ENCODE results near the gene UNC119.
"Not testable (repeated sequence)": the region's sequence is repeated elsewhere in the genome, so short reads cannot be mapped to it uniquely, and the experiment has no call there.

UNC119 gene

DNA sequence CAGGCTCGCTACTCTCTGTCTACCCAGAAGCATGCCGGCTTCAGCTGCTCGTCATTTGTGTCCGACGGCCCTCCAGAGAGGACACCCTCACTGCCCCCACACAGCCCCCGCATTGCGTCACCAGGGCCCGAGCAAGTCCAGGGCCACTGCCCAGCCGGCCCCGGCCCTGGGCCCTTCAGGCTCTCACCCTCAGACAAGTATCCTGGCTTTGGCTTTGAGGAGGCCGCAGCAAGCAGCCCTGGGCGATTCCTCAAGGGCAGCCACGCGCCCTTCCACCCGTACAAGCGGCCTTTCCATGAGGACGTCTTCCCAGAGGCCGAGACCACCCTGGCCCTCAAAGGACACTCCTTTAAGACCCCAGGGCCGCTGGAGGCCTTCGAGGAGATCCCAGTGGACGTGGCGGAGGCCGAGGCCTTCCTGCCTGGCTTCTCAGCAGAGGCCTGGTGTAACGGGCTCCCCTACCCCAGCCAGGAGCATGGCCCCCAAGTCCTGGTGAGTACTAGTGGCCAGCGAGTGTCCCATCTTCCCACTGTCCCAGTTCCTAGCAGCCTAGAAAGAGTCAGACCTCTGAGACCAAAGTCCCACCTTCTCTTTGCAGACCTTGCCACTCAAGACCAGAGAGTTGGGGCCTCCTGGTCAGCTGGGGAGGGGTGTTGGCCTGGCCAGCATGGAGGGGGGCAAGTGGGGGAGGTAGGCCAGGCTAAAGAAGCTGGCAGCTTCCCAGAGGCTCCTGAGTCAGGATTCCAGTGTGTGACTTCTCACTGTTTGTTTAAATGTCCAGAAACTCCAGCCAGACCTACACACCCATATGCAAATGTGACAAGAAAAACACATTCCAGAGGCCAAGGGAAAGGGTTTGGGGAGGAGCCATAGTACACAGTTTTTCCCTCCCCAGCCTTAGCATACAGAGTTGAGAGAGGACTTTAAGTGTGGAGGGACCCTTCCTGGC lies 27.7 kb downstream of the UNC119 start:
- in situ Hi-C loops (cut with HindIII; ENCODE audit: low sequenced_read_pairs) = no loop called here

DNA sequence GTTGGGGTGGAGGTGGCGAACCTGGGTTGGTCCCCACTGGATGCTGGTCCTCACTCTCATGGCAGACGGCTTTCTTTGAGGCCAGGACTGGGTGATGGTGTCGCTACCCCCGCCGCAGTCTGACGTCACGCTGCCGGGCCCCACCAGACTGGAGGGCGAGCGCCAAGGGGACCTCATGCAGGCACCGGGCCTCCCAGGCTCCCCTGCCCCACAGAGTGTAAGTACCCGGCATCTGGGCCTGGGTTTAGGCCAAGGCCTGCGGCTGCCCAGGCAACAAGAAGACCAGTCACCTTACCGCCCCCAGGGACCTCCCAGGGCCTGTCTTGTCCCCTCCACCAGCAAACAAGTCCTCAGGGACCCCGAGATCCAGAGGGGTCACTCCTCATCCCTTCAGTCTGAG lies 28.5 kb downstream of the UNC119 start:
- in situ Hi-C loops (cut with HindIII; ENCODE audit: low sequenced_read_pairs) = no loop called here

DNA sequence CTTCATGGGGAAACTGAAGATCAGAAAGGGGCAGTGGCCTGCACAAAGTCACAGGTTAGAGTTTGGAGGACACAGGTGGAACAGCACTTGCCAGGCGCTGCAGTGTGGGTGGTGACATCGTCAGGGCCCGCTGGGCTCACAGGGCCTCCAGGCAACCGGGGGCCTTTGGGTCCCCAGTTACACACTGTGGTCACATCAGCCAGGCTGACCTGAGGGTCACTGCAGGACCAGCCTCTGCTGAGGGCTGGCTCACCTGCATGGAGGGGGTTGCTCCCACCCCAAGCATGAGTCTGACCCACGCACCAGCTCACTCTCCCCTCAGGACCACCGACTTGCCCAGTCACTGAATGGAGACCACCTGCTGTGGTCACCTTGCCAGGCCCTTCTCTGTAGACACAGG lies 29.2 kb downstream of the UNC119 start:
- in situ Hi-C loops (cut with HindIII; ENCODE audit: low sequenced_read_pairs) = no loop called here

DNA sequence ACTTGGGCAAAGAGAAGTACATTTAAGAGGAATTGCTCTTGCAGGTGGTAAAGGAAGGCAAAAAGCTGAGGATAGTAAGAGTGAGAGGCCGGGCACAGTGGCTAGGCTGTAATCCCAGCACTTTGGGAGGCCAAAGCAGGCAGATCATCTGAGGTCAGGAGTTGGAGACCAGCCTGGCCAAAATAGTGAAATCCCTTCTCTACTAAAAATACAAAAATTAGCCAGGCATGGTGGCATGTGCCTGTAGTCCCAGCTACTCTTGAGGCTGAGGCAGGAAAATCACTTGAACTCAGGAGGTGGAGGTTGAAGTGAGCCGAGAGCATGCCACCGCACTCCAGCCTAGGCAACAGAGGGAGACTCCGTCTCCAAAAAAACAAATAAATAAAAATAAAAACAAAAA lies 30.1 kb downstream of the UNC119 start:
- in situ Hi-C loops (cut with HindIII; ENCODE audit: low sequenced_read_pairs) = not testable (repeated sequence)

DNA sequence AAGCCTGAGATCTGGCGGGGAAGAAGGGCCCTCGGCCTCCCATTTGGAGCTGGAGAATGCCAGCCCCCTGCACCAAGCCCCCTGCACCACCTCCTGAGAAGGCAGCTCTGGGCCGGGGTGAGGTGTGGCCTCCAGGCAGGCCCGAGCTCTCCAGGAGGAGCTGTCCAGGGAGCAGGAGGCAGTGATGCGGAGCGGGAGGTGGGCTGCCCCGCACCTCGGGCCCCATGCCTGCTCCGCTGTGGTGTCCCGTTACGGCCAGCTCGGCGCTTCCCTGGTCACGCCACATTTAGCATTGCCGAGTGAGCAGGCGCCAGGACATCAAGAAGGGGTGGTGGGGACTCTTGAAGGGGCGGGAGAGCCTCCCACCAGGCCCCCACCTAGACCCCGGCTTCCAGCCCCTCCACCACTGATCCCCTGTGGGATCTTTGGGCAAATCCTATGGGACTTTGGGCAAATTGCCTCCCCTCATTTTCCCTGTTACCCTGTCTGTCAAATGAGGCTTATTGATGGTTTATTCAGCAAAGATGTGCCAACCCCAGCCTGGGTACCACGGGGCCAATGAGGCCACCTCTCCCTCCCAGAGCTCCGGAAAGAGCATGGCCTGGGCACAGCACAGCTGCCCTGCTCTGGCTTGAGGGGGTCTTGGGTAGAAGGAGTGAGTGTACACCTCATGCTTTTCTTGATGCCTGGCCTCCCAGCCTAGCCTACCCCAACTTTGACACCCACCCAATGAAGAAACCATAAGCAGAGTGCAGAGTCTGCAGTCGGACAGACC lies 30.9 kb downstream of the UNC119 start:
- in situ Hi-C loops (cut with HindIII; ENCODE audit: low sequenced_read_pairs) = no loop called here

DNA sequence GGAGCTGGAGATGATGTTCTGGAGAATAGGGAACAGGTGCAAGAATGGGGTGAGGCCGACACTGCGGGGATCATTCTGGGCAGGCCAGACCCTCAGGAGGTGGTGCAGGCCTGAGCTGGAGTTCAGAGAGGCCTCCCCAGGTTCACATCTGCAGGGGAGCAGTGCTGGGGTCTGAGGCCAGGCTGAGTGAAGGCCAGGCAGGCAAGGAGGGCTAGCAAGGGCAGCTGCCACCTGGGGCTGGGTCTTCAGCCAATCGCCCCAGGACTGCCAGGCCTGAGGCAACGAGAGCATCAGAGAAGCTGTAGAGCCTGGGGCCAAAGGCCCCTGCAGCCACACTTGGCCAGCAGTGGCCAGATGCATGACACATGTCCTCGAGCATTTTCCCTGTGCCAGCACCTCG lies 31.7 kb downstream of the UNC119 start:
- in situ Hi-C loops (cut with HindIII; ENCODE audit: low sequenced_read_pairs) = no loop called here

DNA sequence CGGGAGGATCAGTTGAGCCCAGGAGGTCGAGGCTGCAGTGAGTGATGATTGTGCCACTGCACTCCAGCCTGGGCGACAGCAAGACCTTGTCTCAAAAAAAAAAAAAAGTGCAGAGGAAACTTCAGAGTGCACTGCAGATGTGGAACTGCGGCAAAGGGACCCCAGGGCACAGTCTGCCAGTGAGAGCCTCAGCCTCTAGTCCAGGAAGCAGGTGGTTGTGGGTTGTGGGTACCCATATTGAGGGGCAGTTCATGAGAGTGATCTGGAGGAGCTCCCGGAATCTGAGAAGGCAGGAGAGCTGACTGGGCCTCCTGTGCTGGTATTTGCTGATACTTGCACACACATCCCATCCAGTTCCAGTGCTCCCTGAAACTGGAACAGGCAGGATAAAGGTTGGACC lies 33.2 kb downstream of the UNC119 start:
- in situ Hi-C loops (cut with HindIII; ENCODE audit: low sequenced_read_pairs) = no loop called here

DNA sequence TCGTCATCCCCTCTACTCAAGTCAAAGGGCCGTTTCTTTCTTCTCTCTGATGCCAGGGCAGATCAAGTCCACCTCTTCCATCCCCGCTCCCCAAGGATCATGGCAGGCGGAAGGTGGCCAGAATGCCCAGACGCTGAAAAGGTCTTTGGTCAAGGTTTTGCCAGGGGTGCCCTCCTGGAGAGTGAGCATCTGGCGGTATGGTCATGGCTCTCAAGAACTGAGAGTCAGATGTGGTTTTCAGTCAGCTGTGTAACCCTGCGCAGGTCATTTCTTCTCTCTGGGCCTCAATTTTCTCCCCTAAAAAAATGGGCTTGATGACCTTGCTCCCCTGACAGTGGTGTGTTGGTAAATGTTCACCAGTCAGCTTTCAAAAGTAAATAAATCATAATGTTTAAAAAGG lies 33.8 kb downstream of the UNC119 start:
- in situ Hi-C loops (cut with HindIII; ENCODE audit: low sequenced_read_pairs) = no loop called here

DNA sequence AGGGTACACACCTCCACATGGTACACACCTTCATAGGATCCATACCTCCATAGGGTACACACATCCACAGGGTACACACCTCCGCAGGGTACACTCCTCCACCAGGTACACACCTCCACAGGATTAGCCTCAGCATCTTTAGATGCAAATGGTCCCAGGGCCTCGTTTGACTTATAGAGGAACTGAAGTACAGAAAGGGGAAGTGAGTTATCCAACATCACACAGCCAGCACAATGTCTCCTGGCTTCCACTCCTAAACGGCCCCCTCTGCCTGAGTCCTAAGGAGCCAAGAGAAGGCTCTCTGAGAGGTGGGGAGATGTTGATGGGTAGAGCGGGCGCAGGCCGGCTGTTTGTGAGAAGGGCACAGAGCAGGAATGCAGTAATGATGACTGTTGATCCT lies 34.3 kb downstream of the UNC119 start:
- in situ Hi-C loops (cut with HindIII; ENCODE audit: low sequenced_read_pairs) = no loop called here

DNA sequence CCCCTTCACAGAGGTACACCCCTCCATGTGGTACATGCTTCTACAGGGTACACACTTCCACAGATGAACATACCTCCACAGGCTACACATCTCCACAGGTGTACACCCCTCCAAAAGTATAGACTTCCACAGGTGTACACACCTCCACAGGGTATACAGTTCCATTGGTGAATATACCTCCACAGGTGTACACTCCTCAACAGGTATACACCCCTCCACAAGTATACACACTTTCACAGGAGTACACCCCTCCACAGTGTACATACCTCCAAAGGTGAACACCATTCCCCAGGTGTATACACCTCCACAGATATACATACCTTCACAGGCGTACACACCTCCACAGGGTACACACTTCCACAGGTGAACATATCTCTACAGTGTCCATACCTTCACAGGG lies 36.9 kb downstream of the UNC119 start:
- in situ Hi-C loops (cut with HindIII; ENCODE audit: low sequenced_read_pairs) = no loop called here

DNA sequence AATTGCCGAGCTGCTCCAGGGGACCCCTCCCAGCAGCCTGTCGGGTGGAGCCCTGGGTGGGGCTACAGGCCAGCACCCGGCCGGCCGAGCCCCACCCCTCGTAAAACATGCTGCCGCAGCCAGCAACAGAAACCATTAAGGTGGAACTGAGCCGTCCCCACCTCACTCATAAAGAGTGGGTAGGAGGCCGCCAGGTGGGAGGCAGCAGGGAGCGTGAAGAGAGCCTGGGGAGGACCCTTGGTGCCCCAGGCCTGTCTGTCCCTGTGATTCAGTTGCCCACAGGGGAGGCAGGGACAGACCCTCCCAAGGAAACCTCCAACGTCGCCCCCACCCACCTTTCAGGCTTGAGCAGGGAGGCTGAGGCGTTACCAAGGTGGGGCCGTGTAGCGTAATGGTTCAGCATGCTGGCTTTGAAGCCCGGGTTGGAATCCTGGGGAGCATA lies 37.8 kb downstream of the UNC119 start:
- in situ Hi-C loops (cut with HindIII; ENCODE audit: low sequenced_read_pairs) = loop anchor here (5.0 kb wide), 3 partner anchors 33 to 78 kb away; no protein-coding TSS in a partner anchor

DNA sequence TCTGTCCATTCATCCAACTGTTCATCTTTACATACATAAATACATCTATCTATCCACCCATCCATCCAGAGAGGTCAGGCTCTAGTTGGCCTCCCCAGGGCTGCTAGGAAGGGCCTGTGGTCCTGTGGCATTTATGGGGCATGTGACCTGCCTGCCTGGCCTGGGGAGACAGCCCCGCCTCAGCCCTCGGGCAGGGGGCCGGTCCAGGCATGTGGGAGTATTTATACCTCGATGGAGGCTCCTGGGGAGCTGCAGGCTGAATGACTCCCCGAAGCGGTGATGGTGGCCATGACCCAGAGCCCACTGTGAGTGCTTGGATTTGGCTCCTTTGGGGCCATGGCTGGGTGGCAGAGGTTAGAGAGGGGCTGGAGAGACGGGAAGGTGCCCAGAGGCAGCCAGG lies 38.9 kb downstream of the UNC119 start:
- in situ Hi-C loops (cut with HindIII; ENCODE audit: low sequenced_read_pairs) = loop anchor here (5.0 kb wide), 3 partner anchors 34 to 79 kb away; no protein-coding TSS in a partner anchor

DNA sequence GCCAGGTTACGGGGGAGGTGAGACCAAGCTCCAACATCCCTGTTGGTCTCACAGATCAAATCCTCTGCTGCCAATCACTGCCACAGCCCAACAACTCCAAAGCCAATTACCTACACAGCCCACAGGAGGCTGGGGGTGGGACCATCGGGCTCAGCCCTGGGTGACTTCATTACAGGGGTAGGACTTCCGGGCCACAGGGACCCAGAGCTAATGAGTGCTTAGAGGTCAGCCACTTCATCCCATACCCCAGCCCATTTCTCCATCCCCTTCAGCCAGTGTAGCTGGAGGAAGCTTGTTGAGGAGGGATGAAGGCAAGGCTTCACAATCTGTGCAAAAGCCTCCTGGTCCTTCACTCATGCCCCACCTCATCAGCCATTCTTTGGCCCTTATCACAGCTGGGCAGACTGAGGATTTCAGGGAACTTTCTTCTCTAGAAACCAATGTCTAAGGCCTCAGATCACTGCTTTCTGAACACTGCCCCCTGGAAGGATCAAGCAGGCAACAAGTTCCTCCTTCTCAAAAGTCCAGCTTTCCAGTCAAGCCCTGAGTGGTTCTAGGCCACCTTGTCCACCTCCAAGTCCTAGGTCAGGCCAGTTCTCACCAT lies 40.5 kb downstream of the UNC119 start:
- in situ Hi-C loops (cut with HindIII; ENCODE audit: low sequenced_read_pairs) = loop anchor here (5.0 kb wide), 3 partner anchors 35 to 80 kb away; no protein-coding TSS in a partner anchor

DNA sequence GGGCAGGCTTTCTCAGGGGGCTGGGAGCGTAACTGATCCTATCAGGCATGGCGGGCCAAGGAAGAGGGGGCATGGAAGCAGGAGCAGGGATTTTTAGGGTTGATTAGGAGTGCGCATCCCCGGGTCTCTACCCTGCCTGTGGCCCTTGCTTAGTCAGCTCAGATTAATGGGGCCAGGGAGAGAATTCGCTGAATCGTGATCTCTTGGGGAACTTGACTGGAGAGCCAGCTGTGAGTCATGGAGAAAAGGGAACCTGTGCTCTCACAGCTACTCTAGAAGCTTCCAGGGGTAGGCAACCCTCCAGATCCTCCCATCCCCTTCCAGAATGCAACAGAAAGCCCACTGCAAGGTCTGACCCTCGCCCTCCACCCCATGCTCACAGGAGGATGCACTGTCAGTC lies 42.6 kb downstream of the UNC119 start:
- in situ Hi-C loops (cut with HindIII; ENCODE audit: low sequenced_read_pairs) = loop anchor here (5.0 kb wide), 3 partner anchors 38 to 83 kb away; no protein-coding TSS in a partner anchor

DNA sequence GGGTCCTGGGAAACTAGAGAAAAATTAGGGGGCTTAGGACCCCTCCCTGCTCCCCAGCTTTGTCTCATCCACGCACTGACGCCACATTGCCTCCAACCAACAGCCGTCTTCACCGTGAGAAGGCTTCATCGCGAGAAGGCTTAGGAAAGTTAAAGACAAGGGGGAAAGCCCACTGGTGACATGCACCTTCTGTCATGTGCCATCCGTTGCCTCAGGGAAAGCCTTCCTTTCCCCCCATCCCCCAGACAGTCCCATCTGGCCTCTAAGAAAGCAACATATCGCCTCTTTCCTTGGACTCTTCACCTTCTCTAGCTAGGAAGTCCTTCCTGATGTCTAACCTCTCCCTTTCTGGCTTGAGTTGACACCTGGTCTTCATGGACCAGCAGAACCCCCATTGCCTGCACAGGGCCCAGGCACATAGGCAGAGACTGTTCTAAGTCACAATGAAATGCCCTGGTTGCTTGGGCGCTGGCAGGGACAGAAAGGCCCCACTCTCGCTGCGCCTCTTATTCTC lies 44.2 kb downstream of the UNC119 start:
- in situ Hi-C loops (cut with HindIII; ENCODE audit: low sequenced_read_pairs) = no loop called here

DNA sequence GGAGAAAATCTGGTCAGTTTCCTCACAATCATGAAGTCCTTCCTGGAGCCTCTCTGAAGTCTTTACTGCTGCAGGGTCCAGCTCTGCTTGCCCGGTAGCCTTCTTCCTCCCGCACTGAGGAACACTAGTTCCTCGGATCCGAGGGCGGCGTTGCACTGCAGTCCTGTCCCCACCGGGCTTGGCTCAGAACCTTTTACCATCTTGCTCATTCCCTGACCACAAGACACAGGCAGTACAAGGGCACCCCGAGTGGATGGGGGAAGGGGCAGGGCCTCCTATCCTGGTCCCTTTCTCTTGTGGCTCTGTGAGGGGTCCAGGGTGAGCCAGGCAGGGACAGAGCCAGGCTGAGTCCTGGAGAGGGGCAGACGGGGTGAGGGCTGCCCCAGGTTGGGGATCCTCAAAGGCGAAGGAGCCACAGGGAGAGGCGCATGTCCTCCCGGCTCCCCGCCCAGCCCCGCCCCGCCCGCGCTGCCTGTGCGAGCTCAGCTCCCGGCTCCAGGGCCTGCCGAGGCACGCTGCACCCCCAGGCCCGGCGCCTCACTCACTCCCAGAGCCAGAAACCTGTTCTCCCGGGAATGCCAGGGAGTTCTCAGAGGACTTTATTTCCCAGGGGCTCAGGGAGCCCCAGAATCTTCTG lies 44.7 kb downstream of the UNC119 start:
- in situ Hi-C loops (cut with HindIII; ENCODE audit: low sequenced_read_pairs) = no loop called here

DNA sequence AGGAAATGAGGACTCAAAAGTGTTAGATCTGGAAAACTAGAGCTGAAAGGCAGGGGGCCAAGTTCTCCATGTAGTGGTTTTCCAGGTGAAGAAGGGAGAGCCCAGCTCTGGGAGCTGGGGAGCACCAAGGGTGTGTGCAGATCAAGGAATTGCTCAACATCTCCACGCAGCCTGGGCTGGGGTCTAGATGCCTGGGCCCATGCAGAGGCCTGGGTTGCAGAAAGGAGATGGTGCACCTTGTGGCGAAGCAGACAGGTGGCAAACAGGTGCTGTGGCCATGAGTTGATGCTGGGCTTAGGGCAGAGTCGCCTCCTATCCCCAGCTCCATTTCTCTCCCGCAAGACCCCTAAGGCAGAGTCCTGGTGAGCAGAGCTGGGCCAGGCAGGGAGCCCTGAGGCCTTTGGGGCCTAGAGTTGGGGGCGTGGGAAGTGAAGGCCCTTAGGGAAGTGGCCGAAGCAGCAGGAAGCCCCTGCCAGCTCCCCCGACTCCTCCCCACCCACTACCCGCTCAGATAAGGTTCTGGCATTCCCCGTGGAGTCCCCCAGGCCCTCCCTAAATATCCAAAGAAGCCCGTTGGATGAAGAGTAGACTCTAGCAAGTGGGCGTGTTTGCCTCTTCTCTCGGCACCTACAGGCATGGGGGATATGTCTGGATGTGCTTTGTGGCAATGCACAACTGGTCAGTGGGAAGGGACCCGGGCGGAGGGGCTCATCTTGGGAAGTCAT lies 45.5 kb downstream of the UNC119 start:
- in situ Hi-C loops (cut with HindIII; ENCODE audit: low sequenced_read_pairs) = no loop called here

DNA sequence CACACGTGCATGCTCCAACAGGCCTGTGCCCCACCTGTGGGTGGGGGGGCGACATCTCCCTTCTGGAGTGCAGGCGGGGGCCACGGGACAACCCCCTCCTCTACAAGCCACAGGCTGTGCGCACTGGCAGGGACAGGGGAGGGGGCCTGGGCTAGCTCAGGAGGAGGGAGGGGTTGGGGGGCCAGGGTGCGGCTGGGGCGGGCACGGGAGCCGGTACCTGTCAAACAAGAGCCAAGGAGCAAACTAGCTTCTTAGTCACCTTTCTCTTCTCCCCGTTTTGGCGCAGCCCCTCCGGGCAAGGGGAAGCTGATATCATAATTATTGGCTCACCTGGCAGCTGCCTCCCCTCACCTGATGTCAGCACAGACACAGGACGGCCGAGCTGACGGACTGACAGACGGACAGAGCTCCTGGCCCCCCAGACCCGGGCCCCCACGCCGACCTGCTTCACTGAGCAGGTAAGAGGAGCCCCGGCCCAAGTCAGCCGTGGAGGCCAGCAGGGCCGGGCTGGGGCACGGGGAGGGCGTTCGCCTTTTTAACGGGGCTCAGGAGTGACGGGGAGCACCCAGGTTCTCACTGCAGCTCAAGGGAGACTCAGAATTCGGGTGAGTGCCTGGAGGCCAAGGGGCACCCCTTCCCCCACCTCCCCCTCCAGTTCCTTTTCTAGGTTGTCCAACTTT lies 46.3 kb downstream of the UNC119 start, which contains the start of gene FOXN1:
Gene FOXN1 (plus strand): TSS at position 363 of the 680 bp plus-strand sequence. CDS start 17,622 bp downstream, outside the sequence.
- in situ Hi-C loops (cut with HindIII; ENCODE audit: low sequenced_read_pairs) = no loop called here

DNA sequence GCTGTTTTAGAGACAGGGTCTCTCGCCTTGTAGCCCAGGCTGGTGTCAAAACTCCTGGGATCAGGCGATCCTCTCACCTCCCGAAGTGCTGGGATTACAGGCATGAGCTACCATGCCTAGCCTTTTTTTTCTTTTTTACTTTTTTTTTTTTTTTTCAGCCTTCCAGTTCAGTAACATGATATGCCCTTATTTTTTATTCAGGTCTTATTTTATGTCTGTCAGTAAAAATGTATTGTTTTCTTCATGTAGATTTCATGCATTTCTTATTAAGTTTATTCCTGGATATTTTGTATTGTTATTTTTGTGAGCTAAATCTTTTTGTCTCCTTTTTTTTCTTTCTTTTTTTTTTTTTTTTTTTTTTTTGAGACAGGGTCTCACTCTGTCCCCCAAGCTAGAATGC lies 49.0 kb downstream of the UNC119 start:
- in situ Hi-C loops (cut with HindIII; ENCODE audit: low sequenced_read_pairs) = no loop called here

All from endothelial cell of hepatic sinusoid (primary cell).